Prostate gland (tissue), 2 donors: Measurements from ENCODE around the gene TANC1. TPM values are rescaled to one million over a fixed set of nuclear protein-coding genes. Genes with fewer than 3 reads are reported as not detected.

Source experiments
- DNase-seq: peaks from one replicate; pipeline ENCODE4 v3.0.0-alpha.2; 2019; ENCODE audit warnings: low spot score
- H3K27ac ChIP-seq, 2 donors: fragments of 200-600 bp; sonication (generic); 2 replicates each; pipeline ENCODE4 v1.5.1; 2017 to 2019
- H3K27me3 ChIP-seq: fragments of 200-600 bp; sonication (generic); replicated peaks from 2 replicates; pipeline ENCODE4 v1.5.1; 2019; ENCODE audit not compliant: insufficient read depth
- H3K36me3 ChIP-seq, 2 donors: fragments of 200-600 bp; sonication (generic); 1 replicate in 1 of 2; 2 replicates in 1 of 2; pipeline versions ENCODE4 v1.5.1 to v1.8.1; 2017 to 2019
- H3K4me1 ChIP-seq: fragments of 200-600 bp; sonication (generic); replicated peaks from 2 replicates; pipeline ENCODE4 v1.5.1; 2019
- H3K4me3 ChIP-seq, 2 donors: fragments of 200-600 bp; sonication (generic); 2 replicates each; pipeline ENCODE4 v1.5.1; 2017 to 2019
- H3K9me3 ChIP-seq: fragments of 200-600 bp; sonication (generic); 2 replicates; pipeline ENCODE4 v1.5.1; 2017
- POLR2A ChIP-seq: fragments of 450-650 bp; IDR thresholded peaks from one replicate; pipeline ENCODE4 v1.6.1; 2016; ENCODE audit warnings: antibody characterized with exemption, mild to moderate bottlenecking
- POLR2AphosphoS5 ChIP-seq: sonication (generic); formaldehyde crosslinking; IDR thresholded peaks from one replicate; pipeline ENCODE4 v1.6.1; 2017; ENCODE audit warnings: antibody characterized with exemption
- WGBS: methylation state at CpG from one replicate; pipeline ENCODE4 v1.1.5; 2018; 5-methylcytosine and 5-hydroxymethylcytosine counted together
- intact Hi-C: fragments of 100-400 bp; cut with DNase I; formaldehyde crosslinking; loops from one replicate; pipeline ENCODE4 v1.14.2; 2022
- total RNA-seq, 2 donors: library from RNA; depleted of rRNA; stranded (reverse); fragments of >200 nt; gene quantifications; one replicate each; pipeline ENCODE4 v1.1.0, GENCODE V29; 2016
- TF ChIP-seq, protein P1 (sequence below), 4 experiments: fragments of 200-600 bp in 2 of 4; fragments of 450-650 bp in 2 of 4; sonication (generic) in 2 of 4; IDR thresholded peaks; 1 replicate in 3 of 4; 2 replicates in 1 of 4; pipeline ENCODE4 v1.5.1; 2016 to 2019; ENCODE audit warnings: antibody characterized with exemption in 4 of 4, mild to moderate bottlenecking in 2 of 4, moderate library complexity in 2 of 4

TANC1 gene
- total RNA-seq, 2 donors from 2014 or later = 33.5 to 39.7 TPM

DNA sequence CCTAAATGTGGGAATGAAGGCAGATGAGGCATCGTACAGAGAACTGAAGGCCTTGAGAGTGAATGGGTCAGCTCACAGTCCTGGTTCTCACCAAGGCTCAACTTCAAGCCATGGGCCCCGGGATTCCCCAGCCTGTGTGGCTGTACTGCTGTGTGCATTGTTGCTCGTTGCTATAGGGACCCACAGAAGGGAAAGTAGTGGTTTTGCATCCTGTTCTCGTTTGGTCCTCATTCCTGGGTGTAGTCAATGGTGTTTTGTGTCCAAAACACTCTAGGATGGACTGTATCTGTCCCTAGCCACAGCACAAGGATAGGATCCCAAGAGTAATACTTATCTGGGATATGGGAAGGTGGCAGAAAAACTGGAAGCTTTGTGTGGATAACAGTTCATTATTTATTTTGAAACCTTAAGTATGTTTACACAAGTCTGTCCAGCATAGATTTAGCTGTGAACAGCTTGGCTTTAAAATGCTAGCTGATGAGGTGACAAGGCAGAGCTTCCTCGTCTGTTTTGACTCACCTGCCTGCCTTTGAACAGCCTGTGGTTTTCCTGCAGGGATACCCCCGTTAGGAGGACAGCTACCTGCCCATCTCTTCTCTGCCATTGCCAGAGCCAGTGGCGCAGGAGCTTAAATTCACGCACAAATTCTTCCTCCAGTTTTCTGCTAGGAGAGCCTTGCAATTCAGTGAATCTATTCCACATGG lies 233.1 kb downstream of the TANC1 start:
- no peak for DNase-seq

DNA sequence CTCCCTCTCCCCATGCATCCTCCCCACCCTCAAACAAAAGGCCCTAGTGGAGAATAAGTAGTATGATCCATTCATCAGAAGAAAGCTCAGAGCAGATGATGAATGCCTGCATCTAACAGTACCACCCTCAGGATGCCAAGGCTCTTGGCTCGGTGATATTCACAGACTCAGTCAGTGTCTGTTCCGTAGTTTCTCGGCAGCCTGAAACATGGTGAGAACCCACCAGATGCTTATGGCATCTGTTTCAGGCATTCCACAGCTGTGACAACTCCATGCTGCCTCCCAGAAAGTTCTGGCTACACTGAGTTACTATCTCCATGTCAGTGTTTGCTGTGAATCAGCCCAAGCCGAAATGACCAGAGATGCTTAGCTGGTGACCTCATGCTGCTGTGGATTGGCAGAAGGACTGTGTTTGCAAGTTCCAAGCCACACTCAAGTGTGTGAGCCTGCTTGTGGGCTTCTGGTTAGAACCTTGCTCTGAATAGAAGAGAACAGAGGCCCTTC lies 234.2 kb downstream of the TANC1 start:
- DNase-seq = no peak
- Histone ChIP-seq H3K36me3 (no peaks in the 10 kb centered on the region), H3K4me3 (no peak overlapping the region), H3K27ac (peak overlapping the region in 1 of 2 donors; percentile 27), H3K27me3 (no peaks in the 10 kb centered on the region), H3K4me1 (no peaks in the 10 kb centered on the region), H3K9me3 (no peaks in the 10 kb centered on the region)
- WGBS = 73% methylated on average over 4 of the region's 4 CpGs
- intact Hi-C loops = loop anchor here (2.0 kb wide), 1 partner anchor 84 kb away; the partner anchor contains the start of gene WDSUB1
- TF ChIP-seq, protein P1, sequence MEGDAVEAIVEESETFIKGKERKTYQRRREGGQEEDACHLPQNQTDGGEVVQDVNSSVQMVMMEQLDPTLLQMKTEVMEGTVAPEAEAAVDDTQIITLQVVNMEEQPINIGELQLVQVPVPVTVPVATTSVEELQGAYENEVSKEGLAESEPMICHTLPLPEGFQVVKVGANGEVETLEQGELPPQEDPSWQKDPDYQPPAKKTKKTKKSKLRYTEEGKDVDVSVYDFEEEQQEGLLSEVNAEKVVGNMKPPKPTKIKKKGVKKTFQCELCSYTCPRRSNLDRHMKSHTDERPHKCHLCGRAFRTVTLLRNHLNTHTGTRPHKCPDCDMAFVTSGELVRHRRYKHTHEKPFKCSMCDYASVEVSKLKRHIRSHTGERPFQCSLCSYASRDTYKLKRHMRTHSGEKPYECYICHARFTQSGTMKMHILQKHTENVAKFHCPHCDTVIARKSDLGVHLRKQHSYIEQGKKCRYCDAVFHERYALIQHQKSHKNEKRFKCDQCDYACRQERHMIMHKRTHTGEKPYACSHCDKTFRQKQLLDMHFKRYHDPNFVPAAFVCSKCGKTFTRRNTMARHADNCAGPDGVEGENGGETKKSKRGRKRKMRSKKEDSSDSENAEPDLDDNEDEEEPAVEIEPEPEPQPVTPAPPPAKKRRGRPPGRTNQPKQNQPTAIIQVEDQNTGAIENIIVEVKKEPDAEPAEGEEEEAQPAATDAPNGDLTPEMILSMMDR (IDR thresholded peaks at IDR 0.05) = no peak
- TF ChIP-seq POLR2AphosphoS5 (no peak), POLR2A (no peak)

More for the DNA sequence above, 233.1 kb downstream of the TANC1 start:
- 69% methylated on average over 8 of the region's 8 CpGs for WGBS
- no peak overlapping the region for H3K4me3 ChIP-seq
- intact Hi-C loops = loop anchor here (2.0 kb wide), 1 partner anchor 85 kb away; the partner anchor contains the start of gene WDSUB1
- H3K9me3 ChIP-seq = no peaks in the 10 kb centered on the region
- no peak for TF ChIP-seq POLR2AphosphoS5
- TF ChIP-seq POLR2A = no peak
- TF ChIP-seq, protein P1 (IDR thresholded peaks at IDR 0.05) = no peak
- H3K36me3 ChIP-seq = no peaks in the 10 kb centered on the region
- no peaks in the 10 kb centered on the region for H3K4me1 ChIP-seq
- H3K27me3 ChIP-seq = no peaks in the 10 kb centered on the region
- H3K27ac ChIP-seq = no peak overlapping the region

DNA sequence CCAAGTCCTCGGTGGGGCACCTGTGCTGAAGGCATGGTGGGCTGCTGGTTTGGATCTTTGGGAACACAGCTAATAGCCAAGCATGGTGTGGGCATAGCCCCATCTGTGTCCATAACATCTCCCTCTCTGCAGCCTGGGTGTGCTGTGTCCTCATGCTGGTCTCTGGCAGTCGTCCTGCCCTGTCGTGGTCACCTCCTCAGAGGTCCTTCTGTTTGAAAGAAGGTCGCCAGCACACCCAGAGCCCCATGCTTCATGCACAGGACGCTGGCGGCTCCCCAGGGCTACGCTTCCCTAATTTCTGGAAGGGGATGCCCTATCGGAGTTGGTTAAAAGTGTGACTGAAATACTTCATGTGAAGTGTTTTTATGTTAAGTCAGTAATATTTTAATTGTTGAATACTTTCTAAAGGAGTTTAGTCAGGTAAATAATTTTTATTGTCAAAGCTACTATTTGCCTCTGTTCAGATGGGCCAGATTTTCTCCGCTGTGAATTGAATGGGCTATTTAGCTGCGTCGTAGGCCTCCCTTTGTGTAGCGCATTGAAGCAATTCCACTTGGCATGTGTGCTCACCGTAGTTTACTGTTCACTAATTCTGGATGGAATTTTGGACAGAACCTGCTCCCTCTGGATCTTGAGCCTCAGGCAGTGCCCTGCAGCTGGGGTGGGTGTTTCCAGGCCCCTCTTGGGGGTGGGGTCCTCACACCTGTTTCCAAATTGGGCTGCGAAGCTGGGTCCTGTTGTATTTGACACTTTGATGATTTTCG lies 236.1 kb downstream of the TANC1 start:
- no peak overlapping the region for H3K27ac ChIP-seq
- no peak for DNase-seq
- no peaks in the 10 kb centered on the region for H3K27me3 ChIP-seq
- no peaks in the 10 kb centered on the region for H3K36me3 ChIP-seq
- no peaks in the 10 kb centered on the region for H3K4me1 ChIP-seq
- WGBS = 75% methylated on average over 15 of the region's 15 CpGs
- intact Hi-C loops = no loop called here
- TF ChIP-seq, protein P1 (IDR thresholded peaks at IDR 0.05) = no peak
- TF ChIP-seq POLR2AphosphoS5 (no peak), POLR2A (no peak)
- no peak overlapping the region for H3K4me3 ChIP-seq
- H3K9me3 ChIP-seq = no peaks in the 10 kb centered on the region

DNA sequence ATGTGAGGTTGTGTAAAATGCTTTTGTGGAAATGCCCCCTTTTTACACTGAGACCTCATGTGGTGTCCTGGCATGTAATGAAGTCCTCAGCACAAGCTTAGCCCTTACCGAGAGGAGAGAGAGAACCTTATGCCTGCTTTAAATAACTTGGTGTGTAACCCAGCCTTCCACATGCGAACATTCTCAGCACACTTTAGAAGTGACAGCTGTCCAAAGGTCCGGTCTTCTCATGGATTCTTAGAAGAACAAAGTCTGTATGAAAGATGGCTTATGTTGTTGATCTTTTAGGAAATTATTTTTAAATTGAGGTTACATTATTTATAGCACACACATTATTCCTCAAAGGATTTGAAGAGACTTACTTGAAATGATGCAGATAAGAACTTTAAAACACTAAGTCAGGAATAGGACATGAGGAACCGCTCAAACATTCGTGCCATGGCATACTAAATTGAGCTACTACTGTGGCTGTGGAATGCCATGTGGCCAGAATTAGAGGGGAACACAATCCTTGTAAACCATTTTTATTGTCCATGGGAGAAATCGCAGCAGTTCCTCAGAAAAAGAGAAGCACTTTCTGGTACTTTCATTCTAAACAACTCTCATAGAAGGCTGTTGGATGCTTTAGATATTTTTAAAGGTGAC lies 238.4 kb downstream of the TANC1 start:
- H3K27me3 ChIP-seq = no peaks in the 10 kb centered on the region
- DNase-seq = no peak
- WGBS = 75% methylated on average over 6 of the region's 6 CpGs
- TF ChIP-seq POLR2AphosphoS5 (no peak), POLR2A (no peak)
- TF ChIP-seq, protein P1 (IDR thresholded peaks at IDR 0.05) = no peak
- no peaks in the 10 kb centered on the region for H3K9me3 ChIP-seq
- H3K4me1 ChIP-seq = no peaks in the 10 kb centered on the region
- H3K36me3 ChIP-seq = no peaks in the 10 kb centered on the region
- intact Hi-C loops = no loop called here
- H3K27ac ChIP-seq = no peak overlapping the region
- H3K4me3 ChIP-seq = no peak overlapping the region
